OCI-LY7 (cell line): ENCODE data around the gene RNF183. TPM values are rescaled to one million over a fixed set of nuclear protein-coding genes. Genes with fewer than 3 reads are reported as not detected.

Experiments
- BruUV-seq: library from RNA; stranded (reverse); fragments of 400-500 nt; replicated peaks from 2 replicates; lab custom pipeline; 2021; lab: Mats Ljungman, UMichigan
- CTCF ChIA-PET: fragments of 300-600 bp; sonication (Branson Sonifier 250); formaldehyde crosslinking; loops from one replicate; lab custom pipeline; 2022; ENCODE audit warnings: antibody characterized with exemption; ENCODE audit not compliant: unreplicated experiment; lab: Charles Lee
- POLR2A ChIA-PET: fragments of 300-600 bp; sonication (Branson Sonifier 250); formaldehyde crosslinking; loops from one replicate; lab custom pipeline; 2022; ENCODE audit warnings: antibody characterized with exemption; lab: Charles Lee
- DNase-seq: peaks from one replicate; pipeline ENCODE4 v3.0.0-alpha.2; 2015; ENCODE audit warnings: low spot score
- H2AFZ ChIP-seq: fragments of 200-600 bp; sonication (generic), shearing (Covaris generic); 2 replicates; pipeline ENCODE4 v1.6.1; 2014; ENCODE audit warnings: mild to moderate bottlenecking, antibody characterized with exemption, low read length, moderate library complexity
- H3K27ac ChIP-seq: fragments of 200-600 bp; sonication (generic); 2 replicates; pipeline ENCODE4 v1.5.1; 2014; ENCODE audit warnings: mixed run types, low read depth, mild to moderate bottlenecking, moderate library complexity, low read length, inconsistent platforms; ENCODE audit not compliant: poor library complexity, severe bottlenecking
- H3K36me3 ChIP-seq: fragments of 200-600 bp; sonication (generic); 2 replicates; pipeline ENCODE4 v1.6.1; 2014; ENCODE audit warnings: mild to moderate bottlenecking, antibody characterized with exemption, low read length, moderate library complexity, mixed read lengths; ENCODE audit not compliant: insufficient read depth
- H3K4me1 ChIP-seq: fragments of 200-600 bp; sonication (generic); 2 replicates; pipeline ENCODE4 v1.5.1; 2014; ENCODE audit warnings: mild to moderate bottlenecking, low read length; ENCODE audit not compliant: insufficient read depth, poor library complexity, severe bottlenecking
- H3K4me2 ChIP-seq: fragments of 200-600 bp; sonication (generic); 2 replicates; pipeline ENCODE4 v1.6.1; 2014; ENCODE audit warnings: mild to moderate bottlenecking, low read length
- H3K4me3 ChIP-seq: fragments of 200-600 bp; sonication (generic); 2 replicates; pipeline ENCODE4 v1.5.1; 2014; ENCODE audit warnings: mild to moderate bottlenecking, low read depth, low read length; ENCODE audit not compliant: poor library complexity, severe bottlenecking
- H3K79me2 ChIP-seq: fragments of 200-600 bp; sonication (generic); 2 replicates; pipeline ENCODE4 v1.6.1; 2016; ENCODE audit warnings: low read depth, mild to moderate bottlenecking, low read length, moderate library complexity, mixed read lengths; ENCODE audit not compliant: insufficient read depth
- H3K9me2 ChIP-seq: fragments of 200-600 bp; sonication (generic); 2 replicates; pipeline ENCODE4 v1.6.1; 2016; ENCODE audit warnings: mild to moderate bottlenecking, low read length, mixed read lengths; ENCODE audit not compliant: insufficient read depth
- H3K9me3 ChIP-seq: fragments of 200-600 bp; sonication (generic); 2 replicates; pipeline ENCODE4 v1.6.1; 2014; ENCODE audit warnings: mild to moderate bottlenecking, mixed run types, low read length, mixed read lengths
- H4K20me1 ChIP-seq: fragments of 200-600 bp; sonication (generic); 2 replicates; pipeline ENCODE4 v1.6.1; 2014; ENCODE audit warnings: mild to moderate bottlenecking, antibody characterized with exemption, low read length, moderate library complexity, mixed read lengths; ENCODE audit not compliant: insufficient read depth
- CTCF ChIP-seq: fragments of 200-600 bp; sonication (generic); conservative IDR thresholded peaks from 2 replicates; pipeline ENCODE4 v1.5.1; 2014; ENCODE audit warnings: mild to moderate bottlenecking, antibody characterized with exemption, low read length, moderate library complexity, mixed read lengths
- EZH2phosphoT487 ChIP-seq: fragments of 200-600 bp; sonication (generic); IDR thresholded peaks from 2 replicates; pipeline ENCODE4 v1.6.1; 2018; ENCODE audit warnings: low read depth, borderline replicate concordance, mild to moderate bottlenecking, mixed run types, antibody characterized with exemption, low read length, moderate library complexity, mixed read lengths
- intact Hi-C: fragments of 100-400 bp; cut with micrococcal nuclease; formaldehyde crosslinking; loops from one replicate; pipeline ENCODE4 v1.10.0; 2022; ENCODE audit not compliant: unreplicated experiment
- total RNA-seq, 2 experiments: library from RNA; depleted of rRNA in 1 of 2; stranded (reverse); fragments of >200 nt in 1 of 2; shearing (Covaris generic) in 1 of 2; gene quantifications; 2 replicates each; pipeline ENCODE4 v1.2.3, GENCODE V29; 2014 to 2022

Gene RNF183
- total RNA-seq, 2 experiments from 2014 or later = not detected

- H3K9me3 ChIP-seq = no peaks in the 10 kb centered on the region
- H3K36me3 ChIP-seq = no peaks in the 10 kb centered on the region
- no peaks in the 10 kb centered on the region for H3K79me2 ChIP-seq
- no peaks in the 10 kb centered on the region for H3K4me1 ChIP-seq
- no peak overlapping the region for H3K4me2 ChIP-seq
- DNase-seq = no peak
- H3K27ac ChIP-seq = no peak overlapping the region
- ChIA-PET CTCF (no interaction called here), POLR2A (interaction anchor here (1.0 kb wide), 1 partner anchor 88 kb away, joined by 3 read pairs; no protein-coding TSS in a partner anchor)
- TF ChIP-seq EZH2phosphoT487 = no peak
- no peak for TF ChIP-seq CTCF
- H3K4me3 ChIP-seq = no peak overlapping the region
- no peak overlapping the region for H2AFZ ChIP-seq
- H3K9me2 ChIP-seq = no peaks in the 10 kb centered on the region
- H4K20me1 ChIP-seq = no peaks in the 10 kb centered on the region
- BruUV-seq = no TSS peak
- intact Hi-C loops = no loop called here
Observed at GRCh38 chr9:113317777-113318176, 14.6 kb upstream of the RNF183 start.

- Histone ChIP-seq H3K79me2 (no peaks in the 10 kb centered on the region), H4K20me1 (no peaks in the 10 kb centered on the region), H3K36me3 (no peaks in the 10 kb centered on the region), H3K4me3 (no peak overlapping the region), H2AFZ (no peak overlapping the region), H3K9me3 (no peaks in the 10 kb centered on the region), H3K4me2 (no peak overlapping the region), H3K27ac (no peak overlapping the region), H3K4me1 (no peaks in the 10 kb centered on the region), H3K9me2 (no peaks in the 10 kb centered on the region)
- intact Hi-C loops = no loop called here
- ChIA-PET POLR2A (interaction anchor here (0.7 kb wide), 1 partner anchor 1214 kb away, joined by 3 read pairs; no protein-coding TSS in a partner anchor), CTCF (no interaction called here)
- BruUV-seq = no TSS peak
- no peak for DNase-seq
- TF ChIP-seq EZH2phosphoT487 = no peak
- no peak for TF ChIP-seq CTCF
Observed at GRCh38 chr9:113316030-113316429, 12.9 kb upstream of the RNF183 start.

GRCh38 chr9:113315231-113315630 lies 12.1 kb upstream of the RNF183 start:
- no peaks in the 10 kb centered on the region for H4K20me1 ChIP-seq
- no peaks in the 10 kb centered on the region for H3K9me3 ChIP-seq
- TF ChIP-seq EZH2phosphoT487 (no peak), CTCF (no peak)
- POLR2A ChIA-PET = interaction anchor here (0.7 kb wide), 1 partner anchor 261 kb away, joined by 3 read pairs; no protein-coding TSS in a partner anchor
- H3K36me3 ChIP-seq = no peaks in the 10 kb centered on the region
- no peak overlapping the region for H2AFZ ChIP-seq
- H3K4me1 ChIP-seq = no peaks in the 10 kb centered on the region
- CTCF ChIA-PET = no interaction called here
- no TSS peak for BruUV-seq
- no peak overlapping the region for H3K4me2 ChIP-seq
- H3K9me2 ChIP-seq = no peaks in the 10 kb centered on the region
- H3K79me2 ChIP-seq = no peaks in the 10 kb centered on the region
- no peak for DNase-seq
- intact Hi-C loops = no loop called here
- H3K27ac ChIP-seq = no peak overlapping the region
- no peak overlapping the region for H3K4me3 ChIP-seq
